KMS-11 (cell line): ENCODE data around the gene EML1.

Experiments used
- H2AFZ ChIP-seq: fragments of 200-600 bp; sonication (generic); 2 replicates; pipeline ENCODE4 v1.6.1; 2016; ENCODE audit warnings: antibody characterized with exemption, mixed run types, low read depth
- H3K27ac ChIP-seq: fragments of 200-600 bp; sonication (generic); 2 replicates; pipeline ENCODE4 v1.6.1; 2016; ENCODE audit warnings: mild to moderate bottlenecking, mixed run types
- H3K27me3 ChIP-seq: fragments of 200-600 bp; sonication (generic); 2 replicates; pipeline ENCODE4 v1.6.1; 2017; ENCODE audit warnings: mild to moderate bottlenecking, low read depth, mixed run types, moderate library complexity; ENCODE audit not compliant: insufficient read depth
- H3K36me3 ChIP-seq: fragments of 200-600 bp; sonication (generic); 2 replicates; pipeline ENCODE4 v1.6.1; 2017; ENCODE audit warnings: mild to moderate bottlenecking, mixed run types; ENCODE audit not compliant: insufficient read depth
- H3K4me1 ChIP-seq: fragments of 200-600 bp; sonication (generic); 2 replicates; pipeline ENCODE4 v1.6.1; 2016; ENCODE audit warnings: mild to moderate bottlenecking, low read depth, mixed run types; ENCODE audit not compliant: poor library complexity, severe bottlenecking
- H3K4me2 ChIP-seq: fragments of 200-600 bp; sonication (generic); 2 replicates; pipeline ENCODE4 v1.7.0; 2016; ENCODE audit warnings: mild to moderate bottlenecking, mixed run types
- H3K4me3 ChIP-seq: fragments of 200-600 bp; sonication (generic); IDR thresholded peaks from 2 replicates; pipeline ENCODE4 v1.6.1; 2017; ENCODE audit warnings: low read depth, low read length, mixed read lengths; ENCODE audit not compliant: insufficient read depth
- H3K79me2 ChIP-seq: fragments of 200-600 bp; sonication (generic); 2 replicates; pipeline ENCODE4 v1.6.1; 2016; ENCODE audit warnings: low read depth, mixed run types; ENCODE audit not compliant: insufficient read depth
- H3K9ac ChIP-seq: fragments of 200-600 bp; sonication (generic); 2 replicates; pipeline ENCODE4 v1.6.1; 2016; ENCODE audit warnings: mild to moderate bottlenecking, mixed run types
- H4K20me1 ChIP-seq: fragments of 200-600 bp; sonication (generic); 2 replicates; pipeline ENCODE4 v1.6.1; 2016; ENCODE audit warnings: mild to moderate bottlenecking, mixed run types; ENCODE audit not compliant: insufficient read depth
- CTCF ChIP-seq: fragments of 200-600 bp; sonication (generic); conservative IDR thresholded peaks from 2 replicates; pipeline ENCODE4 v1.6.1; 2017; ENCODE audit warnings: low read depth, mild to moderate bottlenecking, antibody characterized with exemption, low read length, moderate library complexity, mixed read lengths

Gene EML1

GRCh38 chr14:99854831-99855230 lies 61.6 kb downstream of the EML1 start:
- Histone ChIP-seq H3K4me2 (no peak overlapping the region), H3K27ac (no peak overlapping the region), H3K36me3 (no peaks in the 10 kb centered on the region), H3K79me2 (no peaks in the 10 kb centered on the region), H3K4me3 (no peak overlapping the region), H4K20me1 (no peaks in the 10 kb centered on the region), H3K9ac (no peak overlapping the region), H2AFZ (no peak overlapping the region), H3K27me3 (no peaks in the 10 kb centered on the region), H3K4me1 (peaks cover 16% of the 10 kb centered on the region)
- no peak for TF ChIP-seq CTCF

GRCh38 chr14:99855271-99855670 lies 62.1 kb downstream of the EML1 start:
- H3K9ac ChIP-seq = no peak overlapping the region
- no peak overlapping the region for H3K4me2 ChIP-seq
- H2AFZ ChIP-seq = no peak overlapping the region
- no peaks in the 10 kb centered on the region for H3K27me3 ChIP-seq
- no peak for TF ChIP-seq CTCF
- H3K27ac ChIP-seq = no peak overlapping the region
- H3K4me3 ChIP-seq = no peak overlapping the region
- H3K4me1 ChIP-seq = peaks cover 16% of the 10 kb centered on the region
- H4K20me1 ChIP-seq = no peaks in the 10 kb centered on the region
- H3K36me3 ChIP-seq = no peaks in the 10 kb centered on the region
- H3K79me2 ChIP-seq = no peaks in the 10 kb centered on the region

- no peak for TF ChIP-seq CTCF
- no peak overlapping the region for H2AFZ ChIP-seq
- H4K20me1 ChIP-seq = no peaks in the 10 kb centered on the region
- no peak overlapping the region for H3K4me2 ChIP-seq
- peaks cover 12% of the 10 kb centered on the region for H3K4me1 ChIP-seq
- no peak overlapping the region for H3K9ac ChIP-seq
- H3K36me3 ChIP-seq = no peaks in the 10 kb centered on the region
- H3K79me2 ChIP-seq = no peaks in the 10 kb centered on the region
- no peak overlapping the region for H3K4me3 ChIP-seq
- H3K27ac ChIP-seq = no peak overlapping the region
- H3K27me3 ChIP-seq = no peaks in the 10 kb centered on the region
These were observed 64.3 kb downstream of the EML1 start for GRCh38 chr14:99857551-99857950.

- no peak overlapping the region for H3K27ac ChIP-seq
- H3K4me2 ChIP-seq = no peak overlapping the region
- H3K79me2 ChIP-seq = no peaks in the 10 kb centered on the region
These were observed 67.0 kb downstream of the EML1 start for GRCh38 chr14:99860219-99860618.

More at GRCh38 chr14:99860219-99860618, 67.0 kb downstream of the EML1 start:
- Histone ChIP-seq H3K4me1 (peaks cover 12% of the 10 kb centered on the region), H4K20me1 (no peaks in the 10 kb centered on the region), H2AFZ (no peak overlapping the region), H3K4me3 (no peak overlapping the region), H3K9ac (no peak overlapping the region), H3K36me3 (no peaks in the 10 kb centered on the region), H3K27me3 (no peaks in the 10 kb centered on the region)
- TF ChIP-seq CTCF = no peak
